Astrocyte (in vitro differentiated cells and primary cell): Measurements from ENCODE around the gene TMPRSS9. TPM values are rescaled to one million over a fixed set of nuclear protein-coding genes. Genes with fewer than 3 reads are reported as not detected.

Experiments used
- DNase-seq: peaks from one replicate; pipeline ENCODE4 v3.0.0-alpha.2; 2010; ENCODE audit warnings: low read depth
- FAIRE-seq: peaks from 2 replicates; lab custom pipeline; 2011; peaks lifted over from hg19 to GRCh38; lab: Jason Lieb, UNC
- H2AFZ ChIP-seq: 2 replicates; pipeline ENCODE4 v1.6.0; 2012; ENCODE audit warnings: low read depth, low read length, inconsistent platforms
- H3K27ac ChIP-seq: 2 replicates; pipeline ENCODE4 v1.5.1; 2011; ENCODE audit warnings: low read depth, low read length, inconsistent platforms
- H3K27me3 ChIP-seq: 2 replicates; pipeline ENCODE4 v1.6.0; 2011; ENCODE audit warnings: low read length, inconsistent platforms; ENCODE audit not compliant: insufficient read depth
- H3K36me3 ChIP-seq: 2 replicates; pipeline ENCODE4 v1.5.1; 2011; ENCODE audit warnings: low read length, inconsistent platforms; ENCODE audit not compliant: insufficient read depth
- H3K4me1 ChIP-seq: 2 replicates; pipeline ENCODE4 v1.5.1; 2011; ENCODE audit warnings: low read length, inconsistent platforms; ENCODE audit not compliant: insufficient read depth
- H3K4me2 ChIP-seq: 2 replicates; pipeline ENCODE4 v1.6.0; 2012; ENCODE audit warnings: low read length, inconsistent platforms
- H3K4me3 ChIP-seq: 2 replicates; pipeline ENCODE4 v1.5.1; 2011; ENCODE audit warnings: low read depth, mild to moderate bottlenecking, low read length, inconsistent platforms; ENCODE audit not compliant: insufficient read depth
- H3K79me2 ChIP-seq: 2 replicates; pipeline ENCODE4 v1.6.0; 2012; ENCODE audit warnings: mild to moderate bottlenecking, low read length, inconsistent platforms; ENCODE audit not compliant: insufficient read depth
- H3K9ac ChIP-seq: 2 replicates; pipeline ENCODE4 v1.6.0; 2012; ENCODE audit warnings: mild to moderate bottlenecking, low read length, inconsistent platforms
- H3K9me3 ChIP-seq: 2 replicates; pipeline ENCODE4 v1.5.1; 2012; ENCODE audit warnings: low read depth, mild to moderate bottlenecking, low read length, inconsistent platforms; ENCODE audit not compliant: insufficient read depth
- H4K20me1 ChIP-seq: 2 replicates; pipeline ENCODE4 v1.6.0; 2012; ENCODE audit warnings: low read length, inconsistent platforms; ENCODE audit not compliant: insufficient read depth
- H3K27ac Mint-ChIP-seq: one replicate; pipeline ENCODE4 v1.8.0; 2021; ENCODE audit warnings: mild to moderate bottlenecking, mixed read lengths; ENCODE audit not compliant: unreplicated experiment
- H3K27me3 Mint-ChIP-seq: one replicate; pipeline ENCODE4 v1.8.0; 2021; ENCODE audit warnings: low read depth, mixed read lengths; ENCODE audit not compliant: unreplicated experiment
- H3K36me3 Mint-ChIP-seq: one replicate; pipeline ENCODE4 v1.8.0; 2021; ENCODE audit warnings: low read depth, mixed read lengths; ENCODE audit not compliant: unreplicated experiment
- H3K4me1 Mint-ChIP-seq: one replicate; pipeline ENCODE4 v1.8.0; 2021; ENCODE audit warnings: low read depth, mixed read lengths; ENCODE audit not compliant: unreplicated experiment
- H3K4me3 Mint-ChIP-seq: one replicate; pipeline ENCODE4 v1.8.0; 2021; ENCODE audit warnings: mild to moderate bottlenecking, moderate library complexity, mixed read lengths; ENCODE audit not compliant: unreplicated experiment
- H3K9me3 Mint-ChIP-seq: one replicate; pipeline ENCODE4 v1.8.0; 2021; ENCODE audit warnings: mild to moderate bottlenecking, mixed read lengths; ENCODE audit not compliant: unreplicated experiment
- EZH2 ChIP-seq: IDR thresholded peaks from 2 replicates; pipeline ENCODE4 v1.6.1; 2012; ENCODE audit warnings: mild to moderate bottlenecking, low read length, inconsistent platforms; ENCODE audit not compliant: insufficient read depth
- total RNA-seq: library from RNA; stranded (reverse); gene quantifications from 2 replicates; pipeline ENCODE4 v1.2.1, GENCODE V29; 2021
- TF ChIP-seq, protein P1 (sequence below): IDR thresholded peaks from 2 replicates; pipeline ENCODE4 v1.5.1; 2011; ENCODE audit warnings: low read depth, mild to moderate bottlenecking, inconsistent platforms, low read length, moderate library complexity; ENCODE audit not compliant: insufficient read depth

Gene TMPRSS9
- total RNA-seq, 1 donor from 2014 or later, result 0.16 TPM

DNA sequence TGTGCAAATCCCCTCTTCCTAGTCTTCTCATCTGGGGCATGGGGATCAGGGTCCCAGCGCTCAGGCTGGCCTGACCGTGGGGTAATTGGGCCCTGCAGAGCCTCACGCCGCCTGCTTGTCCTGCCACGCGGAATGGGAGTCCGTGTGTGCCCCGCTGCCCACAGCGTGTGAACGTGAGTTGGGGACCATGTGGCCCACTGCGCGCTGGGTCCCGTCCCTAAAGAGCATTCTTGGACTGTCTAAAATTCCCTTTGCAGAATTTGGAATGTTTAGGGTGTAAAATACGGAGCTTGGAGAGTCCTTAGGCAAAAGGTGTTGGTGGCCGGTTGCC lies 2.9 kb downstream of the TMPRSS9 start:
- H3K36me3 Mint-ChIP-seq, result peaks cover 1% of the 10 kb centered on the region
- no peaks in the 10 kb centered on the region for H3K9me3 Mint-ChIP-seq
- Histone ChIP-seq H3K36me3 (no peaks in the 10 kb centered on the region), H2AFZ (no peak overlapping the region), H3K9ac (no peak overlapping the region), H3K79me2 (no peaks in the 10 kb centered on the region), H3K4me3 (no peak overlapping the region), H3K27ac (no peak overlapping the region), H3K4me1 (no peaks in the 10 kb centered on the region), H3K9me3 (peaks cover 5% of the 10 kb centered on the region), H4K20me1 (peaks cover 9% of the 10 kb centered on the region), H3K27me3 (peaks cover 27% of the 10 kb centered on the region), H3K4me2 (no peak overlapping the region)
- FAIRE-seq (no peak), DNase-seq (no peak)
- H3K27me3 Mint-ChIP-seq, result peaks cover 19% of the 10 kb centered on the region
- no peaks in the 10 kb centered on the region for H3K4me1 Mint-ChIP-seq
- no peak overlapping the region for H3K27ac Mint-ChIP-seq
- no peak overlapping the region for H3K4me3 Mint-ChIP-seq
- TF ChIP-seq, protein P1, sequence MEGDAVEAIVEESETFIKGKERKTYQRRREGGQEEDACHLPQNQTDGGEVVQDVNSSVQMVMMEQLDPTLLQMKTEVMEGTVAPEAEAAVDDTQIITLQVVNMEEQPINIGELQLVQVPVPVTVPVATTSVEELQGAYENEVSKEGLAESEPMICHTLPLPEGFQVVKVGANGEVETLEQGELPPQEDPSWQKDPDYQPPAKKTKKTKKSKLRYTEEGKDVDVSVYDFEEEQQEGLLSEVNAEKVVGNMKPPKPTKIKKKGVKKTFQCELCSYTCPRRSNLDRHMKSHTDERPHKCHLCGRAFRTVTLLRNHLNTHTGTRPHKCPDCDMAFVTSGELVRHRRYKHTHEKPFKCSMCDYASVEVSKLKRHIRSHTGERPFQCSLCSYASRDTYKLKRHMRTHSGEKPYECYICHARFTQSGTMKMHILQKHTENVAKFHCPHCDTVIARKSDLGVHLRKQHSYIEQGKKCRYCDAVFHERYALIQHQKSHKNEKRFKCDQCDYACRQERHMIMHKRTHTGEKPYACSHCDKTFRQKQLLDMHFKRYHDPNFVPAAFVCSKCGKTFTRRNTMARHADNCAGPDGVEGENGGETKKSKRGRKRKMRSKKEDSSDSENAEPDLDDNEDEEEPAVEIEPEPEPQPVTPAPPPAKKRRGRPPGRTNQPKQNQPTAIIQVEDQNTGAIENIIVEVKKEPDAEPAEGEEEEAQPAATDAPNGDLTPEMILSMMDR, result no peak
- no peak for TF ChIP-seq EZH2

DNA sequence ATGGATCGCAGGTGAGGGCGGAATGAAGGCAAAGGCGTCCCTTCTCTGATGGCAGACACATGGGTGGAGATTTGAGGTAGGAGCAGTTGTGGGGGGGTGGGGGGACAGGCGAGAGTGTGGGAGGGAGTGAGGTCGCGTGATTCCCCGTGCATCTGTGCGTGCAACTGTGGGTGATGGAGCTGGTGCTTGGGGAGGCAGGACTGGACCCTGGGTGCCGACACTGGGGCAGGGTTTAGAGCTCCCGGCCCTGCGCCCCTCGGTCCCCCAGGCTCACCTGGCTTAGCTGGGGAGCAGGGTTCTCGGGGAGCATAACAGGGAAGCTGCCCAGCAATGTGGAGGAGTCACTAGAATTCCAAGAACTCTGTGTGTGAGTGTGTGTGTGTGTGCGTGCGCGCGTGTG lies 3.4 kb downstream of the TMPRSS9 start:
- peaks cover 9% of the 10 kb centered on the region for H4K20me1 ChIP-seq
- TF ChIP-seq, protein P1, result no peak
- TF ChIP-seq EZH2, result no peak
- no peaks in the 10 kb centered on the region for H3K36me3 ChIP-seq
- H3K9ac ChIP-seq, result no peak overlapping the region
- H3K27me3 ChIP-seq, result peaks cover 25% of the 10 kb centered on the region
- Mint-ChIP-seq H3K9me3 (no peaks in the 10 kb centered on the region), H3K4me3 (no peak overlapping the region), H3K27me3 (peaks cover 24% of the 10 kb centered on the region), H3K4me1 (no peaks in the 10 kb centered on the region), H3K27ac (no peak overlapping the region), H3K36me3 (peaks cover 3% of the 10 kb centered on the region)
- no peak overlapping the region for H2AFZ ChIP-seq
- no peak overlapping the region for H3K27ac ChIP-seq
- H3K4me3 ChIP-seq, result no peak overlapping the region
- no peaks in the 10 kb centered on the region for H3K4me1 ChIP-seq
- H3K79me2 ChIP-seq, result no peaks in the 10 kb centered on the region
- FAIRE-seq (no peak), DNase-seq (no peak)
- peaks cover 5% of the 10 kb centered on the region for H3K9me3 ChIP-seq
- H3K4me2 ChIP-seq, result no peak overlapping the region

DNA sequence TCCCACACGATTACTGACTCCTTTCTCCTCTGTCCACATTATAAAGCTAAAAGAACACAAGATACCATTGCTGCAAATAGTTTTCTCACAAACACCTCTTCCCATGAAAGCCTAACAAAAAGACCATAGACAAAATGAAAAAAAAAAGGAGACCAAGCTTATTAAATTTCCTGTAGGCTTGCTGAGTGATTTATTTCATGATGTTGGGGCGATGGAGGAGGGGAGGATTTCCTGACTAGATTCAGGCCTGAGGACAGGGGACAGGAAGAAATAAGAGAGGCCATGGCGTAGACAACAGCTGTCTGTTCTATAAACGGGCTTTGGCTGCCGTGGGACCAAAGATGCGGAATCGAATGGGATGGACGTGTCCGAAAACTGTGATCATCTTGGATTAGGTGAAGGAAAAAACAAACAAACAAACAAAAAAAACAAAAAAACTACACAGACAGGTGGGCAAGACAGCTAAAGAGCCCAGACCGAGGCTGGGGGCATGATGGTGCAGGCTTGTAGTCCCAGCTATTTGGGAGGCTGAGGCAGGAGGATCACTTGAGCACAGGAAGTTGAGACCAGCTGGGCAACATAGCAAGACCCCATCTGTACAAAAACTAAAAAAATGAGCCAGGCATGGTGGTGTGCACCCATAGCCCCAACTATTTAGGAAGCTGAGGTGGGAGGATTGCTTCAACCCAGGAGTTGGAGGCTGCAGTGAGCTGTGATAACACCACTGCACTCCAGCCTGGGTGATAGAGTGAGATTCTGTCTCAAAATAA lies 5.3 kb downstream of the TMPRSS9 start:
- peaks cover 15% of the 10 kb centered on the region for H3K27me3 Mint-ChIP-seq
- H3K4me1 Mint-ChIP-seq, result no peaks in the 10 kb centered on the region
- H3K27ac Mint-ChIP-seq, result no peak overlapping the region
- H3K27ac ChIP-seq, result no peak overlapping the region
- TF ChIP-seq EZH2, result no peak
- TF ChIP-seq, protein P1, result no peak
- no peak overlapping the region for H3K4me3 Mint-ChIP-seq
- no peak overlapping the region for H3K4me2 ChIP-seq
- H3K9ac ChIP-seq, result no peak overlapping the region
- peaks cover 5% of the 10 kb centered on the region for H3K9me3 ChIP-seq
- H3K79me2 ChIP-seq, result no peaks in the 10 kb centered on the region
- peaks cover 9% of the 10 kb centered on the region for H4K20me1 ChIP-seq
- no peaks in the 10 kb centered on the region for H3K9me3 Mint-ChIP-seq
- no peak overlapping the region for H2AFZ ChIP-seq
- DNase-seq (no peak), FAIRE-seq (no peak)
- no peaks in the 10 kb centered on the region for H3K36me3 ChIP-seq
- H3K4me3 ChIP-seq, result no peak overlapping the region
- H3K4me1 ChIP-seq, result no peaks in the 10 kb centered on the region
- H3K27me3 ChIP-seq, result peaks cover 15% of the 10 kb centered on the region
- H3K36me3 Mint-ChIP-seq, result peaks cover 3% of the 10 kb centered on the region
